LNCAP (cell line): Measurements from ENCODE around the gene MRPS12.

ENCODE experiments used
- CTCF ChIP-seq: fragments of 450-650 bp; IDR thresholded peaks from 2 replicates; pipeline ENCODE4 v1.5.1; 2017; ENCODE audit warnings: mild to moderate bottlenecking

The MRPS12 gene

GRCh38 chr19:38913958-38914357, 16.8 kb upstream of the MRPS12 start:
- no peak for TF ChIP-seq CTCF

- TF ChIP-seq CTCF, result no peak
Measured at GRCh38 chr19:38915329-38916321, 15.1 kb upstream of the MRPS12 start.

- no peak for TF ChIP-seq CTCF
Measured at GRCh38 chr19:38917516-38917915, 13.2 kb upstream of the MRPS12 start.

DNA sequence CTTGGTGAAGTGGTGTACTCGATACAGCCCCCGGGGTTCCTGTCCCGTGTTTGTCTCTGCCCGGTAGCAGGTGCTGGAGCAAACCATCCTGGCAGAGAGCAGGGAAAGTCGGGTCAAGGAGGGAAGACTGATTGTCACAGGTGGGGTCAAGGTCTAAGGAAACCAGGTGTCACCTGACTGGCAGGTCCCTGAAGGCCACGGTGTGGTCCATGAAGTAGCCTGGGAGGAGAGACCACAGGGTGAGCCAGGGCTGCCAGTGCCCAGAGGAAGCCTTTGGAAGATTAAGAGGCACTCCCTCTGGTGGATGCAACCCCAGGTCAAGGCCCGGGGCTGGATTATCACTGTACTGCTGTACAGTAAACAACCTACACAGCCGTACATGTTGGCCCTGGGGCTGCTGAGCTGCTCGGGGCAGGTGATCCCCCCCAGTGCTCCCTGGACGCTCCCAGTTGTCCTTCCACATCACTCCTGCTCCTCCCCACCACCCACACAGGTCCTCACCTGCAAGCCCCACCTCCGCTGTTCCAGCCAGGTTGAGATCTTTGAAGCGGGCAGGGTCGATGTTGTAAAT, 12.7 kb upstream of the MRPS12 start:
- no peak for TF ChIP-seq CTCF

DNA sequence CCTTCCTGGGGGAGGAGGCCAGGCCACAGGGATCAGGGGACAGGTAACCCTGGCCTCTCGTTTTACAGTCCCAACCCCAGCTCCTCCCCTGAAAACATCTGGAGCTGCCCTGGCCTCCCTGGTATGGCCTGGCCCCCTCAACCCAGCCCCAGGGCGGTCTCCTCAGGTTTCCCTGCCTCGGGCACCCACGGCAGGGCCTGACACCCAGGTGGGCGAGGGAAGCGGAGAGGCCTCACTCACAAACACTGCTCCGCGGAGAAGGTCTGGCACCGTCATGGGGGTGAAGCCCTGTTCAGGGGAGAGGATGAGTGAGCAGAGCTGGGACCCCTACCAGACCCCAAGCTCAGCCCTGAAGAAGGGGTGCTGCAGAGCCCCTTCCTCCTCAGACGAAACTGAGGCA, 12.2 kb upstream of the MRPS12 start:
- no peak for TF ChIP-seq CTCF

DNA sequence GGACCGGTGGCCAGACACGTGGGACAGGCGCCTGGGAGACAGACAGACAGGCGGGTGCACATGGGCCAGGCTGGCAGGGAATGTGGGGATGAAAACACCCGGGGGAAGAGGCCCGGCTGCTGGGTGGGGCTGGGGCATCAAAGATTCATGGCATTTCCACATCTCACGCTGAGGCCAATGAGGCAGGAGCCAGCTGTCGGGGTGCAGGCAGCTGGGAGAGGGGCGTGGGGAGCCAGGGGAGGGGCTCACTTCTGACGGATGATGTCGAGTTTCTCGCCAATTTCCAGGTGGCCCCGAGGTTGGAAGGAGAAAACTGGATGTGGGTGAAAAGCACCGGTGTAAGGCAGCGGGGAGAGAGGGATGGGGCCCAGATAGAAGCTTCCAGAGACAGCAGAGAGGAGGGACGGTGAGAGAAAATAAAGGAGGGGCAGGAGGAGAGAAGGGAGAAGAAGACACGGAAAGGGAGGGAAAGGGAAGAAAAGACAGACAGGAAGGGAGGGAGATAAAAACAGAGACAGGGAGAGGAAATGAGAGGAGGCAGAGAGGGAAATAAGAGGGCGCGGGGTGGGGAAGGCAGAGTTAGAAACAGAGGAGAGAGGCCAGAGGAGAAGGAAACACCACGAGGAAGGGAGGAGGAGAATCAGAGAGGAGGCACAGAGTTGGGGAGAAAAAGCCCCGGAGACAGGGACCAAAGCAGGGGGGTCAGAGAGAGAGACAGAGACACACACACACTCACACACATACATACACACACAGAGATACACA, 10.7 kb upstream of the MRPS12 start:
- no peak for TF ChIP-seq CTCF

- TF ChIP-seq CTCF, result no peak
Measured at GRCh38 chr19:38920602-38921419, 9.9 kb upstream of the MRPS12 start.
